ENCODE results near the gene SYDE1.

Gene SYDE1

DNA sequence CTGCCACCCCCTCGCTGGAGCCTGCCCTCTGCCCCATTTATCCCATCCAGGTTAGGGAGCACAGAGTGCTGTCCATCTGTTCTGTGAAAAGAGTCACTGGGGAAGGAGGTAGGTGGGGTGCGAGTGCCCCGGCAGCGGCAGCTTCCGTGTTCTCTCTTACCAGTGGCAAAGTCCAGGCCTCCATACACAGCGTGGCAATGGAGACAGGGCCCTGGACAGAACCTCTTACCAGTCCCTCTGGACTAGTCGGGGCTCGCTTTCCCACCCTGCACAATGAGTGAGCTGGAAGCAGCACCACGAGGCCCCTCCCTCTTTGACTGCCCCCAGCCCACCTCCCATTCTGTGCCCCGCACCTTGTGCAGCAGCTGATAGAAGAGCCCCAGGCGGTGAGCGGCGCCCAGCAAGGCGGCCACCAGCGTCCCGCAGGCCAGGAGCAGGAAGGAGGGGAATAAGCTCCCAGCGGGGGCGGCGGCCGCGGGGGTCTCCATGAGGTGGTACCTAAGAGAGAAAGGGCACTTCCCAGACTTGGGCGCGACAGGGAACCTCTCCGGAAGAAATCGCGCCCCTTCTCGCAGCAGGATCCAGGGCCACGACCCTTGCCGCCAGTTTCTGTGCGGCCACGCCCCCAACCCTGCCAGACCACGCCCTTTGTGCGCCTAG is 17.5 kb downstream of the SYDE1 start:
- in situ Hi-C loops (cut with MboI; ENCODE audit: low sequenced_read_pairs) = no loop called here

DNA sequence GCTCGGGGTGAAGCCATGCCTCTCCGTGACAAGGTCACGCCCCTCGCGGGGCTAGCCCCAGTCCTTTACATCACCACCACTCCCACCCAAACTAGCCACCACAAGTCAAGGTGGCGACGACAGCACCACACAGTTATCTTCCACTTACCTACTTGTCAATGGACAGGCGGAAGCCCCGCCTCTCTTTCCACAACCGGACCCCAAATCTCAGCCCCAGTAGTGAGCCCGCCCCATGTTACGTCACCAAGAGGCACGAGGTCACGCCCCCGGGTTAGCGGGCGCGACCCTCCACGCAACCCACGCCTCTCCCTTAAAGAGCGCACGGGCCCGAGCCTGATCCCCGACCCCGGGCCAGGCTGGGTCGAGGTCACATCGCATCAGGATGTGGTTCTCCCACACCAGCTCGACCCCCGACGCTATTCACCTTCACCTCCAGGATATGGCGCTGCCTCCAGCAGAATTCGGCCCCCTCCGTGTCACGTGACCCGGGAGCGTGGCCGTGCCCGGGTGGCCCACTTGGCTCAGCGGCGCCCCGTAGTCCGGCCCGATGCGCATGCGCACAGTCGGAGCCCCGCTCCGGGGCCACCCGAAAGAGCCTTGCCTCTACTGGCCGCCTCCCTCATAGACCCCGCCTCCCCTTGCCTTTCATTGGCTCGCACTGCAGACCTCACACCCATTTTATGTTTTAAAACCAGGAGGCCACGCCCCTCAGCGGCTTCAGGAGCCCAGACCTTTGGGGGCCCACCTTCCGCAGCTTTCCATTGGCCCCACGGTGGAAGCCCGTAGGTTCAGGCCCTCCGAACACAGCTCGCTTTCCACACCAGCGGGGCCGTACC is 18.2 kb downstream of the SYDE1 start:
- in situ Hi-C loops (cut with MboI; ENCODE audit: low sequenced_read_pairs) = no loop called here

- in situ Hi-C loops (cut with MboI; ENCODE audit: low sequenced_read_pairs) = no loop called here
These were observed 19.1 kb downstream of the SYDE1 start for GRCh38 chr19:15126131-15126910.

GRCh38 chr19:15128162-15128770 is 21.1 kb downstream of the SYDE1 start:
- in situ Hi-C loops (cut with MboI; ENCODE audit: low sequenced_read_pairs) = no loop called here

- in situ Hi-C loops (cut with MboI; ENCODE audit: low sequenced_read_pairs) = no loop called here
These were observed 22.8 kb downstream of the SYDE1 start for GRCh38 chr19:15129856-15130585.

GRCh38 chr19:15136234-15136954 is 29.2 kb downstream of the SYDE1 start:
- in situ Hi-C loops (cut with MboI; ENCODE audit: low sequenced_read_pairs) = no loop called here

DNA sequence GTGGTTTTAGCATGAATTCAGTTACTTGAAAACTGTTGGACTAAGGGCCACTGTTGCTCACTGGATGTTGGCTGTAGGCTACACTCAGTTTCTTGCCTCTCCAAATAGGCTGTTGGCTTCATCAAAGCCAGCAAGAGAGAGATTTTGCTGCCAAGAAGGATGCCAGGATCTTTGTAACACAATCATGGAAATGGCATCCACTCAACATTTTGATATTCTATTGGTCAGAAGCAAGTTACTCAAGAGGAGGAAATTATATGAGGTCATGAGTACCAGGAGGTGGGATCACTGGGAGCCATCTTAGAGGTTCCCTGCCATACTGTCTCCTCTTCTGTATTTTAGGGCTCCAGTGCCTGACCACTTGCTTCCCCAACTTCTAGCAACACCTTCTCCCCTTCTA is 30.6 kb downstream of the SYDE1 start:
- in situ Hi-C loops (cut with MboI; ENCODE audit: low sequenced_read_pairs) = no loop called here

DNA sequence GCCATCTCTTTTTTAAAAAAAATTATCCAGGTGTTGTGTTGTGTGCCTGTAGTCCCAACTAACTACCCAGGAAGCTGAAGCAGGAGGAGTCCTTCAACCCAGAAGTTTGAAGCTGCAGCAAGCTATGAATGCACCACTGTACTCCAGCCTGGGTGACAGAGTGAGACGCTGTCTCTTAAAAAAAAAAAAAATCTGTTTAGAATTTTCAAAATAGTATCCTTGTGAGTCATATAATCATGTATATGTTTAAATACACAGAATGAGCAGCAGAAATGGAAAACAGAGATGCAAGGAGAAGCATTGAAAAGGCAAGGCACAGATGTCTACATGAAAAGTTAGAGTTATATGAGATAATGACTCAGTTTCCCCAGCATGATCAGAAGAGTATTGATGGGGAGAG is 31.2 kb downstream of the SYDE1 start:
- in situ Hi-C loops (cut with MboI; ENCODE audit: low sequenced_read_pairs) = no loop called here

DNA sequence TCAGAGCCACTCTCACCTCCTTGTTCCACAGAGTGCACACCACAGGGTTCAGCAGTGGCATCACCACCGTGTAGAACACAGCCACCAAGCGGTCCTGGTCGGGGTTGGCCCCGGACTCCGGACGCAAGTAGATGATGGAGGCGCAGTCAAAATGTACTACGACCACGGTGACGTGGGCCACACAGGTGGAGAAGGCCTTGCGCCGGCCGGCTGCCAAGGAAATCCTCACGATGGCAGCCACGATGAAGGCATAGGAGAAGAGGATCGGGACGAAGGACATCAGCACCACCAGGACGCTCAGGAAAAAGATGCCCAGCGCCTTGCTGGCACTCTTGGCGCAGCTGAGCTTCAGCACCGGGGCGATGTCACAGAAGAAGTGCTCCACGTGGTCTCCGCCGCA is 33.9 kb downstream of the SYDE1 start:
- in situ Hi-C loops (cut with MboI; ENCODE audit: low sequenced_read_pairs) = no loop called here

- in situ Hi-C loops (cut with MboI; ENCODE audit: low sequenced_read_pairs) = no loop called here
These were observed 35.1 kb downstream of the SYDE1 start for GRCh38 chr19:15142313-15142712.

GRCh38 chr19:15144046-15144646 is 36.9 kb downstream of the SYDE1 start:
- in situ Hi-C loops (cut with MboI; ENCODE audit: low sequenced_read_pairs) = no loop called here

DNA sequence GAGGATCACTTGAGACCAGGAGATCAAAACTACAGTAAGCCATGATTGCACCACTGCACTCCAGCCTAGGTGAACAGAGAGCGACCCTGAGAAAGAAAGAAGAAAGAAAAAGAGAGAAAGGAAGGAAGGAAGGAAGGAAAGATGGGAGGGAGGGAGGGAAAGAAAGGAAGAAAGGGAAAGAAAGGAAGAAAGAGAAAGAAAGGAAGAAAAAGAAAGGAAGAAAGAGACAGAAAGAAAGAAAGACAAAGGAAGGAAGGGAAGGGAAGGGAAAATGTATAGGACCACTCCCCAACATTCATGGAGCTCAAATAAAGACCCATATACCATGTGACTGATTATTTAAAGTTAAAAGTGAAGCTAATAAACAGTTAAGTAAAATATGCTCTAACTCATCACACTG is 39.9 kb downstream of the SYDE1 start:
- in situ Hi-C loops (cut with MboI; ENCODE audit: low sequenced_read_pairs) = no loop called here

DNA sequence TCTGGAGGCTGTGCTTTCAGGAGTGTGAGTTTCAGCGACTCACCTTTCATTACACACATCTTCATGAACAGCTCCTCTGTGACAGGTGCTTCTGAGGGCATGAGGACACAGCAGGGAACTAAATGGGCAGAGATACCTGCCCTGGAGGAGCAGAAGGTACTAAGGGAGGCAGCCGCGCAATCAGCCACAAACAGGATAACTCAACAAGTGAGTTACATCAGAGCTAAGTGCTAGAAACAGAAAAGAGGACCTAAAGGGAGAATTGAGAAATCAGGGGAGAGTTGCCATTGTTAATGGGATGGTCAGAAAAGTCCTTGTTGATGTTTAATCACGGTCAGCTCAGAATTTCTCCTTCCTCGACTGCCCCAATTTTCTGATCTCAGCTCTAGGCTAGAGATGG is 42.5 kb downstream of the SYDE1 start:
- in situ Hi-C loops (cut with MboI; ENCODE audit: low sequenced_read_pairs) = no loop called here

DNA sequence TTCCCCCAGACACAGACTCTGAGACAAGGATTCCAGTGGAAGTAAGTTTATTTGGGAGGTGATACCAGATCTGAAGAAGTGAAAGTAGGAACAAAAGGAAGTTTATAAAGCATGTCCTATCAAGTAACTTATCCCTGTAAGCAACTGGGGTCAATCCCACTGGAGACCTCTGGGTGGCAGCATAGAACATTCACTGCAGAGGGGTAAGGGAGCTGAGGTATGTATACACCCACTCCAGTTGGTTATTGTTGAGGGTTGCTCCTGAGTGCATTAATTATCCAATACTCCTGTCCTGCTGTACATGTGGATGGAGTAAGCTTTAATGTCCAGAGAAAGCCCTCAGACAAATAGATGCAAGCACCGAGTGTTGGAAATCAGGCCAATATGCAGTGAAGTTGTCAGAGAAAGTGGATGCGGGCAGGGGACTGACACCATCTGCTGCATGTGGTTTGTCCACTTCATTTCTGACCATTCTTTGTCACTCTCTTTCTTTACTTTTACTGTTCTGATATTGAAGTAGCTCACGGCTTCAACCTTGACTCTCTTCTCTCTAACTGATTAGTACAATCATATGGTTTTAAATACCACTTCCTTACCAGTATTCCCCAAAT is 46.9 kb downstream of the SYDE1 start:
- in situ Hi-C loops (cut with MboI; ENCODE audit: low sequenced_read_pairs) = no loop called here

DNA sequence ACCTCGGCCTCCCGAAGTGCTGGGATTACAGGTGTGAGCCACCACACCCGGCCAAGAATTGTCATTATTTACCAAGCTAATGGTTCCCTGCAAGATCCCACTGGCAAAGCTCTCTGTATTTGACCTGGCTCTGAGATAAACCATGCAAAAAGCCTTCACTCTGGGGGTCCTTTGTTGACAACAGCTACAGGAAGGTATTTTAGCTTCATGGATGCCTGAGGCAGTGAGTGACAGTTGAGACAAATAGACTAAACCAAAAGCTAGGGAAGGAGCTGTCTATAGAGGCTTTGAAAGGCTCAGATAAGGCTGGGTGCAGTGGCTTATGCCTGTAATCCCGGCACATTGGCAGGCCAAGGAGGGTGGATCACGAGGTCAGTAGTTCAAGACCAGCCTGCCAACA is 48.1 kb downstream of the SYDE1 start:
- in situ Hi-C loops (cut with MboI; ENCODE audit: low sequenced_read_pairs) = no loop called here

DNA sequence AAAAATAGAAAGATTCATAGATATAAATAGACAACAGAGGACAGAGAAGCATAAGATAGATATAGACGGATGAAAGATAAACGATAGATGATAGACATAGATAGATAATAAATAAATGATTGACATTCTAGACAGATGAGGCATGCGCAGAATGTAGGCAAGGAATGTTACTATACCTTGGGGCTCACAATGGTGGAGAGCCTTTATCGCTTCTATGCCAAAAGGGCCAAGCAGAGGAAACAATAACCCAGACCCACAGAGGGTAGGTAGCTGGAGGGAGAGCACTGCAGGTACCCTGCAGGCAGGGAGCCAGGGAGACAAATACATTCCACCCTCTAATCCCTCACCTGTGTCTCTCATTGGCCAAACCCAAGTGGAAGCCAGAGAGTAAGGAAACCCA is 49.2 kb downstream of the SYDE1 start:
- in situ Hi-C loops (cut with MboI; ENCODE audit: low sequenced_read_pairs) = no loop called here

- in situ Hi-C loops (cut with MboI; ENCODE audit: low sequenced_read_pairs) = no loop called here
These were observed 52.0 kb downstream of the SYDE1 start for GRCh38 chr19:15159251-15159650.

GRCh38 chr19:15161028-15161984 is 54.1 kb downstream of the SYDE1 start:
- in situ Hi-C loops (cut with MboI; ENCODE audit: low sequenced_read_pairs) = no loop called here
